HG02970 (cell line): ENCODE measurements around the gene OGFOD2.

Experiments
- ATAC-seq: cut with Tn5 transposase; IDR thresholded peaks from one replicate; pipeline ENCODE4 v1.9.1; 2021; ENCODE audit warnings: mild to moderate bottlenecking, moderate library complexity, moderate number of reproducible peaks; ENCODE audit not compliant: unreplicated experiment, low FRiP score

Gene OGFOD2

DNA sequence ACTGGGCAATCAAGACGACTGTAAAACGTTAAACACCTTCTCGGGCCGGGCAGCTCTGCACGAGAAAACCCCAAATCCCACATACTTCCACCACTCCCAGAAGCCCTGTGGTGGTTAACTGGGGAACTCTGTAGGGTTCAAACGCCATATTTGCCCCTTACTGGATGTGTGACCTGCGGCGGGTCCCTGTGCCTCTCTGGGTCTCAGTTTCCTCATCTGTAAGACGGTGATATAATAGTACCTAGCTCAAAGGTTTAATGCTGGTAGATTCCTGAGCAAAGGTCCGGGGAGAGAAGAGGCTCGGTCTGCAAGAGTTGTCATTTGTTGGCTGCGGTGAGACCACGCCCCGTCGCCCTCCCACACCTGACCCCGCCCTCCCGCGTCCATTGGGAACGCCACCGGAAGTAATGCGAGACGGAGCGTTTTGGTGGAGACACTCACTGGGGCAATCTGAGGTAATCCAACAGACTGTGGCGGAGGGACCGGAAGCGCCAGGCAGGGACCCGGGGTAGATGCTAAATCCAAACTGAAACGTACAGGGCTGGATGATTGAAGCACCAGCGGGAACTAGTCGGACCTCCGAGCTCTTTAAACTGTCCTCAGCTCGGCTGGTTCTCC is 661 bp upstream of the OGFOD2 start:
- peak; percentile 64 for ATAC-seq

DNA sequence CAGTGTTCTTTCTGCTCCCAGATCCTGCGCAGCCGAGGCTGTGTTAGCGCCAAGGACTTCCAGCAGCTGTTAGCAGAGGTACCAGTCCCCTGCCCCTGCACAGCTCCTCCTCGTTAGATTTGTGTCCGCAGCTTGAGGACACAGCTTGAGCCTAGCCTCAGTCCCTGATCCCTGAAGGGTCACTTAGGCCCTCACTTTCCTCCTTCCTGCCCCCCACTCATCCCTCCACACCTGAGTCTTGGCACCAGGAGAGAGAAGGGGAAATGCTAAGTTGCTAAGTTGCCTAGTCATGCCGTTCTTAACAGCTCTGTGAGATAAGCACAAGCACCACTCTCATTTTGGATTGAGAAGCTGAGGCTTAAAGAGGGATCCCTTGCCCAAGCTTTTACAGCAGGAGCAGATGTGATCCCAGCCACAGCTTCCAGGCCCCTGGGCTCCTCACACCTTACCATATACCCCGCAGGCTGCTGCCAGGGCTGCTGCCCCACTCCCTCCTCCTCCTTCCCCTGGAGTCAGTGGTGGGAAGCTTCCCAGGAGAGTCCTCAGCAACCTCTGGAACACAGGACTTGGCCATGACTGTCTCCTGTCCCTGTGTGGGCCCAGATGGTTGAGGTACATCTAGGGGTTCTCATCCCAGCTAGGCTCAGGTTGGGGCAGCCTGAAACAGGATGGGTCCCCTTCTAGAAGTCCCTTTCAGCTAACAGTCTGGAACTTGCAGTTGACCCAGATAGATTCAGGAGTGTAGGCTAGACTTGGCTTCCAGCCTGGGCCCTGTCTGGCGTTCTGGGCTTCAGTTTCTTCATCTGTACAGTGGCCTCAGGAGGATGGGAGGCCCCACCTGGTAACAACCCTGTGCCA is 975 bp downstream of the OGFOD2 start:
- ATAC-seq, result no peak

DNA sequence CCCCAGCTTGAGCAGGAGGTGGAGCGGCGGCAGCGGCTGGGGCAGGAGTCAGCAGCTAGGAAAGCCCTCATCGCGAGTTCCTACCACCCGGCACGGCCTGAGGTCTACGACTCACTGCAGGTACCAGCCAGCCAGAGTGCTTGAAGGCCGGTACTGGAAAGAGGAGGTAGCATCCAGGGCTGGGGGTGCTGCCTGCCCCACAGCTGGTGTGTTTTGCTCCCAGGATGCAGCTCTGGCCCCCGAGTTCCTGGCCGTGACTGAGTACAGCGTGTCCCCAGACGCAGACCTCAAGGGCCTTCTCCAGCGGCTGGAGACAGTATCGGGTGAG is 1.6 kb downstream of the OGFOD2 start:
- no peak for ATAC-seq

DNA sequence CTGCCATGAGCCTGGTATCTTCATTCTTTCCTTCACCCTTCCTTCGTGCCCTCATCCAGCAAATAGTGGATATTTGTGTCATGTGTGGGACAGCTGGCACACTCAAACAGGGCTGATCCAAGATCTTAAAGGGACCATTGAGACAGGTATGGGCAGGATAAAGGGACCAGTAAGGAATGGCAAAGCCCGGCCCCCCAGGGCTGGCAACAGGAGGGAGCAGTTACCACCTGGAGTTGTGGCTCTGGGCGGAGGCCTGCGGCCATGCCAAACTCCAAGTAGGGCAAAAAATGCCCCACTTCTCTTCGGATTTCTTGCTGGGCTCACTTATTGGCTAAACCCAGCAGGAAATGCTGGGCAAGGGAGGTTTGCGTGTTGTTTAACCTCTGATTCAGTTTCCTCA is 2.1 kb downstream of the OGFOD2 start:
- no peak for ATAC-seq

DNA sequence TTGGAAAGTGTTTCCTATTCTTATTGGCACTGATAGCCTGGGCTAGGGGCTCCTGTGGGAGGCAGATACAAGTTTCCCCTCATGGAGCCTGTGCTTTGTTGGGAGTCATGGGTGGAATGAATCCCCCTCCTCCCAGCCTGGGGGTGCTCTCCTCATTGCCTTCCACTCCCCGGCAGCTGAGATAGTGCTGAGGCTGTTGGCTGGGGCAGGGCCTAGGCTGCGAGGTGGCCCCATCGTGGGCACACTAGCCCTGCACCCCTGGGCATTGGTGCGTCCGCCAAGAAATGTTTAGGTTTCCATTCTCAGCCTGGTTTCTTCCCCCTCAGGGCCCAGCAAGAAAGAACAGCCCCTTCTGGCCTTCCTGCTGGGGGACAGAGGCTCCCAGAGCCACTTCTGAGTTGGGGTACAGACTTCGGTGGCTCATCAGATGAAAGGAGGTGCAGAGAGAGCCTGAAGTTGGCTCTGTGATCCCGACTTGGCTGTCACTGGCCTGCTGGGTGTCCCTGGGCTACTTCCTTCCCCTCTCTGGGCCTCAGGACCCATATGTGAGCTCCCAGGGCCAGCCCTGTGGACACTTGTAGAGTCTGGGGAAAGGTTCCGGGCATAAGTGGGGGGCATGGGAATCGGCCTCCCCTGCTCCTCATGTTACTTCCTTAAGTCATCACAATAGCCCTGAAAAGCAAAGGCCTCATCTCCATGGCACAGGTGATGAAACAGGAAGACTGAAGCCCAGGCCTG is 2.8 kb downstream of the OGFOD2 start:
- no peak for ATAC-seq

DNA sequence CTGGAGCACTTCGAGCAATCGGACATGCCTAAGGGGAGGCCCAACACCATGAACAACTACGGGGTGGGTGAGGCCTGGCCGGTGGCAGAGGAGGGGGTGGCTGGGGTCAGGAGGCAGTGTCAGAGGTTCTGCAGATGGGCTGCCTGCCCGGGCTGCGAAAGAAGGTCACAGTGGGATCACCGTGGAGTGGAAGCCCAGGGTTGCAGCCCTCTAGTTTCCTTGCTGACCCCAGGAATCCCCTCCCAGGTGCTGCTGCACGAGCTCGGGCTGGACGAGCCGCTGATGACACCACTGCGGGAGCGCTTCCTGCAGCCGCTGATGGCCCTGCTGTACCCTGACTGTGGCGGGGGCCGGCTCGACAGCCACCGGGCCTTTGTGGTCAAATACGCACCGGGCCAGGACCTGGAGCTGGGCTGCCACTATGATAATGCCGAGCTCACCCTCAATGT is 3.5 kb downstream of the OGFOD2 start:
- ATAC-seq, result no peak

DNA sequence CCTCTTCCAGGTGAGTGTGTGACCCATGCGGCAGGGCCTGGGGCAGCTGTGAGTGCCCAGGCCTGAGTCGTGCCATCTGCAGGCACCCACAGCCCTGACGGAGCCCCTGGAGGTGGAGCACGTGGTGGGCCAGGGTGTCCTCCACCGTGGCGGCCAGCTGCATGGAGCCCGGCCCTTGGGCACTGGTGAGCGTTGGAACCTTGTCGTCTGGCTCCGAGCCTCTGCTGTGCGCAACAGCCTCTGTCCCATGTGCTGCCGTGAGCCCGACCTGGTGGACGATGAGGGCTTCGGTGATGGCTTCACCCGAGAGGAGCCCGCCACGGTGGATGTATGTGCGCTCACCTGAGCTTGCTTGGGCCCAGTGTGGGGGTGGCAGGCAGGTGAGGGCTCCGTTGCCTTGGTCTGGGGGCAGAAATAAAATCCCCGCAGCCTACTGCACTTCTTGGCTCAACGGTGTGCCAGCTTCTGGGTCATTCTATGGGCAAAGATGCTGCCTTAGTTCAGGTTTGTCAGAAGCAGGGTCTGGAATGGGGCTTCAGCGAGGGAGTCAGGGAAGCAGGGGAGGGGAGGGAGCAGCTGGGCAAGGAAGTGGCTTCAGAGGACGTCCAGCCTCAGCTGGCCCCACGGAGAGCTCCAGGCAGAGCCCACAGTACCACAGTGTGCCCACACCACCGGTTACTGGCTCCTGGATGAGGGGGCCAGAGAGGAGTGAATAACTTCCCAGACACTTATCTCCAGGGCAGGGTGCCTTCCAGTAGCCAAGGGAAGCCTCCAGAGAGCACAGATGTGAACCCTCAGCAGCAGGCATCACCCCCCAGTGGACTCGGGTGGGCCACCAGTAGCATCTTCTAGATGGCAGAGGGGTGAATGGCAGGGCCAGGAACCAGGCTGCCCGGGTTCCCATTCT is 4.2 kb downstream of the OGFOD2 start:
- ATAC-seq, result no peak

GRCh38 chr12:122979908-122980182 is 4.8 kb downstream of the OGFOD2 start:
- no peak for ATAC-seq

- ATAC-seq, result peak; percentile 57
Observed at GRCh38 chr12:122980183-122981035, 5.4 kb downstream of the OGFOD2 start, which contains the start of gene ARL6IP4. ARL6IP4 (plus strand) TSS chr12:122980681; CDS start chr12:122981140, 459 bp downstream.

DNA sequence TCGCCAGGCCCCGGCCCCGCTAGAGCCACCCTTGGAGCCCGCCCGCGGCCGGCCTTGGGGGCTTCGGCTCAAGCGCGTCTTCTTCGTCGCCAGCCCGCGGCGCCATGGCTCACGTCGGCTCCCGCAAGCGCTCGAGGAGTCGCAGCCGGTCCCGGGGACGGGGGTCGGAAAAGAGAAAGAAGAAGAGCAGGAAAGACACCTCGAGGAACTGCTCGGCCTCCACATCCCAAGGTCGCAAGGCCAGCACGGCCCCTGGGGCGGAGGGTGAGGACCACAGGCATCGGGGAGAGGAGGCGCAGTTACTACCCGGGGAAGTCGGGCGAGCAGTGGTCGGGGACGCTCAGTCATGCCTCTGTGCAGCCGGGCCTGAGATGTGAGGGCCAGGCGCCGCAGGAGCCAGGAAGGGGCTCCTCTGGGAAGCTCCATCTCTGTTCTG is 6.0 kb downstream of the OGFOD2 start:
- ATAC-seq, result peak; percentile 25

DNA sequence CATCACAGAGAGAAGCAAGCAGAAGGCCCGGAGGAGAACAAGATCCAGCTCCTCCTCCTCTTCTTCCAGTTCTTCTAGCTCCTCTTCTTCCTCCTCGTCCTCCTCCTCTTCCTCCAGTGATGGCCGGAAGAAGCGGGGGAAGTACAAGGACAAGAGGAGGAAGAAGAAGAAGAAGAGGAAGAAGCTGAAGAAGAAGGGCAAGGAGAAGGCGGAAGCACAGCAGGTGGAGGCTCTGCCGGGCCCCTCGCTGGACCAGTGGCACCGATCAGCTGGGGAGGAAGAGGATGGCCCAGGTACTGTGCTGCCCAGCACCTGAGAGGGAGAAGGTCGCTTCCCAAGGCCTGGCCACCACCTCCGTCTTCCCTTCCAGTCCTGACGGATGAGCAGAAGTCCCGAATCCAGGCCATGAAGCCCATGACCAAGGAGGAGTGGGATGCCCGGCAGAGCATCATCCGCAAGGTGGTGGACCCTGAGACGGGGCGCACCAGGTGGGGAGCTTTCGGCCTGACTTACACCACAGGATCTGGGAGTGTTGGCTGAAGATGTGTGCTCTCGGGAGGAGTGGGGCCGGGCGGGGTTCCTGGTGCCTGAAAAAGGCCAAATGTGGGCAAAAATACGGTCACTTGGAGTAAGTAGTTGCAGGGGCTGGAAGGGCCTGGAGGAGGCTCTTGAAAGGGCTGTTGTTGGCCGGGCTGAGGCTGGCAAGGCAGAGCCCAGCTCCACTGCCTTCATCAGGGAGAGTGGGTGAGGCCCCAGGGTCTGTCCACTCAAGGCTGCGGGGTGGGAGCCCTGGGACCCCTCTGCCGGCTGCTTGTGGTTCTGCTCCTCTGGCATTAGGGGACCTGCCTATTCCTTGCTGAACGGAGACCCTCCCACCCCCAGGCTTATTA is 6.8 kb downstream of the OGFOD2 start:
- no peak for ATAC-seq

DNA sequence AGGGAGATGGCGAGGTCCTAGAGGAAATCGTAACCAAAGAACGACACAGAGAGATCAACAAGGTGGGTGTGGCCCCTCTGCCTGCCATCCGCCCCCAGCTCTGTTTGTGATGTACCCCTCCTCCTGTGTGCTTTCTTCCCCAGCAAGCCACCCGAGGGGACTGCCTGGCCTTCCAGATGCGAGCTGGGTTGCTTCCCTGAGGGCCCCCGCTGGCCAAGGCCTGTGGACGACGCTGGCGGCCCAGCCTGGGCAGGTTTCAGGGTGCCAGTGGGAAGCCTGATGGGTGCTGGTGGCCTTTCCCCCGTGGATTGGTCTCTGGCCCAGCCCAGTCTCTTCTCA is 7.4 kb downstream of the OGFOD2 start:
- ATAC-seq, result no peak

DNA sequence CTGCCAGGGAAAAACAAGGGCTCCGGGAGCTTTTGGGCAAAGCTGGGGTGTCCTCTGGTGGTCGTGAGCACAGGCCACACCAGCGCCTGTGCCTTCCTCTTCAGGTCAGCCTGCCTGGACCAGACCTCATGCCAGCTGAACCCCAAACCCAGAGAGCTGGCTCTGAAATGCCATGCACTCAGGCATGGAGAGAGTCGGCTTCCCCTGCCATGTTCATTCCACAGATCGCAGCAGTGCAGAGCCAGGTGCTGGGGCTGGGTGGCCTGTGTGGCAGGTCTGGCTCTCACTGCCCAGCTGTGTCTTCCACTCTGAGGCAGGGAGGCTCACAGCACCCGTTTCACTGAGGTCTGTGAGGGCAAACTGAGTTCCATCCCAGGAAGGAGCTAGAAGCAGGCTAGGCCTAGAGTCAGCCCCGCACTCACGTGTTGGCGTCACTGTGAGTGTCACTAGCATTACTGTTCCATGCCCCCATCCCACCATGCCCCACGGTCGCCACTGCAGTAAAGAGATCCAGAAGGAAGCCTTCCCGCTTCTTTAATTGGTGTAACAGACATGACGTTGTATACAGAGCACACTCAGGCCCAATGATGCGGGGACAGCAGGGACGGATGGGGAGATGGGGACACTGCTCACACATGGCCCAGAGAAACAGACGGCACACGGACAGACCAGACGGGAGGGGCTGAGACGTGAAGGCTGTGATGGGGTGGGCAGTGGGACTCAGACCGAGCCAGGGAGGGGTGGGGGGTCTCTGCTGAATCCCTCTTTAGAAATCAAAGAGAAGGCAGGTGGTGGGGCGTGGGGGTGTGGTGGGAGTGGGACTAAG is 8.1 kb downstream of the OGFOD2 start:
- no peak for ATAC-seq

DNA sequence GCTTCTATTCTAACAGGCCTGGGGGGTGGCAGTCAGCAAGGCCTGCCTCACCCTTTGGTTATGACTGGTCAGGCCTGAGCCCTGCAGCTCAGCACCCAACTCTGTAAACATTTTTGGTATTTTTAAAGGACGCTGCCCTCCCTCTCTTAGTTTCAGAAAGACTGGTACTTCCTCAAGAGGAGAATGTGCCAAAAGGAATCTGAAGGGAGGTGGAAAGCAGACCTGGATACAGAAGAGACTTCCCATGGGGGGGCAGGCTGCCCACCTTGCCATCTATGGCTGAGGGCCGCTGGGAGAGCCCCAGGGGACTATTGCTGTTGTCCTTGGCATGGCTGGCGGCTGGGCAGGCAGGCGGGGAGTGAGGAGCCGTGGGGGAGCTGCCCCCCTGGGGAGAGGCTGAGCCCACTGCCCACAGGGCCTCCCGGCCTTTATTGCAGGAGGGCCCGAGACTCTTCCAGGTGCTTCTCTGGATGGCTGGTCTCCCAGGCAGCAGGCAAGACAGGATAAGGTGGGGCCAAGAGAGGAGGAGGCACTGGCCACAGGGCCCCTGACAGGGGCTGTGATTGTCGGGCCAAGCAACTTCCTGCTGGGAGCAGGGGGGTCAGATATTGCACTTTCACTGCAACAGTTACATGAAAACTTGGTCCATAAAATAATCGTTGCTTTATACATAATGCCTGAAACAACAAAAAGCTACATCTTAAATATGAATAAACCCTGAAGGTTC is 8.9 kb downstream of the OGFOD2 start:
- ATAC-seq, result no peak

DNA sequence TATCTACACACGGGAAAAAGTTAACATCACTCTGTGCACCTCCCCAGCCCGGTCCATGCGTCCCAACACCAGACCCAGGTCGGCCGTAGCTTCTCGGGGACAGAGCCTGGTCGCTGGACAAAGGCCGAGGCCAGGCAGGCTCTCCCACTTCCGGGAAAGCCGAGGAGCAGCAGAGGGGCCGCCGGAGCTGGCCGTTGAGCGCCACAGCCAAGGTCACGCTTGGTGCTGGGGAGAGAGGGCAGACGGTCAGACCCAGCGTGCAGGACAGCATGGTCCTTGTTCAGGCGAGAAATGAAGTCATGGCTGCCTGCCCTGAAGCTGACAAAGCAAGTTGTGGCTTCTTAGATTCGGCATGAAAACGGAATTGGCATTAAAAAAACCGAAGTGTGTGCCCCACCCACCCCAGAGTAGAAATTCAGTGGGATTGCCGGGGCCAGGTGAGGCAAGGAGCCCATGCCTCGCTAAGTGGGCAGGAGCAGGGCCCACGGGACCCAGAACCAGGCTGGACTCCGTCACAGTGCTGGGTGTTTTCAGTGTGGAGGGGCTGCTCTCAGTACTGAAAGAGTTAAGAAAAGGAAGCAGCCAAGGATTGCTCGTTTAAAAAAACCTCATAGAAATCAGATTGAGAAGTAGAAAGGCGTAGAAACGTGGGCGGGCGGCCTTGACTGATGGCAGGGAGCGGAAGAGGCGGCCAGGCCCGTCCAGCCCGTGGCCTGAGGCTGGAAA is 9.7 kb downstream of the OGFOD2 start:
- no peak for ATAC-seq
